C4-2B (cell line): ENCODE results near the gene DDX42.

Experiments used
- H3K27ac ChIP-seq: fragments of 450-650 bp; 2 replicates; pipeline ENCODE4 v1.5.1; 2017
- ZFX ChIP-seq: fragments of 450-650 bp; IDR thresholded peaks from 2 replicates; pipeline ENCODE4 v1.6.1; 2017
- TF ChIP-seq, protein P1 (sequence below): fragments of 450-650 bp; conservative IDR thresholded peaks from 2 replicates; pipeline ENCODE4 v1.5.1; 2017; ENCODE audit warnings: mild to moderate bottlenecking

Gene DDX42

DNA sequence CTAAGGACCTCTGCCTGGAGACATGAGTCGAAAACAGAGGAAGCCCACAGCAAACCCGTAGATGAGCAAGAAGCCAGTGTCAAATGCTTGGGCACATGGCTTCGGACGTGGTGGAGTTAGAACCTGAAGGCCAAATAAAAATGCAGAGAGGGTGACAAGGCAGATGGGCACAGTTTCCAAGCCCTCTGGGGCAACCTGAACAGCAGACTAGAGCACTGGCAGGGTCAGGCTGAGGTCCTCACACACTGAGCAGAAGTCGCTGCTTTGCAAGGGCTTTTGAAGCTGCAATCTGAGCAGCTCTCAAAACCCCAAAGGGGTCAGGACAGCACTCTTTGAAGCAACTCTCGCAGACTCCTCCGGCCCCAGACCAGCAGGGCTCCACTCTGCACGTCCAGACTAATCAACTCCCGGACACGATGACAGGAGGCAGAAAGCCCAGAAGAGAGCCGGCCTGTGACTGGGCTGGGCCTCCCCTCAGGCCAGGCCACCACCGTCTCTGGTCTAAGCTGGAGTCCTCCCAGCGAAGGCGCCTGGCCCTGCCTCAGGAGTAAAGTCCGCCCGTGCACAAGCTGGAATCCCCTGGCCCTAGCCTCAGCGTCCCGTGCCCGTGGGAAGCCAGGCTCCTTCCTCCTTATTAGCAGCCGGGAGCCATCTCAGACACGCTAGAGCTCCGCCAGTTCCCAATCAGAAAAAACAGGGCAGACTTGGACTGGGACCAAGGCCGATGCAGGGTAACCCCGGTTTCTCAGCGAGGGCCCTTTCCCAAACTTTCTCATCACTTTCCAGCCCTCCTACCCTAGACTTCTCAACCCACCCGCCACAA lies 67.6 kb downstream of the DDX42 start:
- TF ChIP-seq, protein P1, sequence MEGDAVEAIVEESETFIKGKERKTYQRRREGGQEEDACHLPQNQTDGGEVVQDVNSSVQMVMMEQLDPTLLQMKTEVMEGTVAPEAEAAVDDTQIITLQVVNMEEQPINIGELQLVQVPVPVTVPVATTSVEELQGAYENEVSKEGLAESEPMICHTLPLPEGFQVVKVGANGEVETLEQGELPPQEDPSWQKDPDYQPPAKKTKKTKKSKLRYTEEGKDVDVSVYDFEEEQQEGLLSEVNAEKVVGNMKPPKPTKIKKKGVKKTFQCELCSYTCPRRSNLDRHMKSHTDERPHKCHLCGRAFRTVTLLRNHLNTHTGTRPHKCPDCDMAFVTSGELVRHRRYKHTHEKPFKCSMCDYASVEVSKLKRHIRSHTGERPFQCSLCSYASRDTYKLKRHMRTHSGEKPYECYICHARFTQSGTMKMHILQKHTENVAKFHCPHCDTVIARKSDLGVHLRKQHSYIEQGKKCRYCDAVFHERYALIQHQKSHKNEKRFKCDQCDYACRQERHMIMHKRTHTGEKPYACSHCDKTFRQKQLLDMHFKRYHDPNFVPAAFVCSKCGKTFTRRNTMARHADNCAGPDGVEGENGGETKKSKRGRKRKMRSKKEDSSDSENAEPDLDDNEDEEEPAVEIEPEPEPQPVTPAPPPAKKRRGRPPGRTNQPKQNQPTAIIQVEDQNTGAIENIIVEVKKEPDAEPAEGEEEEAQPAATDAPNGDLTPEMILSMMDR: no peak
- TF ChIP-seq ZFX: no peak
- H3K27ac ChIP-seq: peak overlapping the region; percentile 100

- H3K27ac ChIP-seq: peak overlapping the region; percentile 100
- TF ChIP-seq, protein P1: no peak
- no peak; the same call in 1 of the 2 replicates for TF ChIP-seq ZFX
Measured at GRCh38 chr17:63842173-63842539, 68.2 kb downstream of the DDX42 start.

DNA sequence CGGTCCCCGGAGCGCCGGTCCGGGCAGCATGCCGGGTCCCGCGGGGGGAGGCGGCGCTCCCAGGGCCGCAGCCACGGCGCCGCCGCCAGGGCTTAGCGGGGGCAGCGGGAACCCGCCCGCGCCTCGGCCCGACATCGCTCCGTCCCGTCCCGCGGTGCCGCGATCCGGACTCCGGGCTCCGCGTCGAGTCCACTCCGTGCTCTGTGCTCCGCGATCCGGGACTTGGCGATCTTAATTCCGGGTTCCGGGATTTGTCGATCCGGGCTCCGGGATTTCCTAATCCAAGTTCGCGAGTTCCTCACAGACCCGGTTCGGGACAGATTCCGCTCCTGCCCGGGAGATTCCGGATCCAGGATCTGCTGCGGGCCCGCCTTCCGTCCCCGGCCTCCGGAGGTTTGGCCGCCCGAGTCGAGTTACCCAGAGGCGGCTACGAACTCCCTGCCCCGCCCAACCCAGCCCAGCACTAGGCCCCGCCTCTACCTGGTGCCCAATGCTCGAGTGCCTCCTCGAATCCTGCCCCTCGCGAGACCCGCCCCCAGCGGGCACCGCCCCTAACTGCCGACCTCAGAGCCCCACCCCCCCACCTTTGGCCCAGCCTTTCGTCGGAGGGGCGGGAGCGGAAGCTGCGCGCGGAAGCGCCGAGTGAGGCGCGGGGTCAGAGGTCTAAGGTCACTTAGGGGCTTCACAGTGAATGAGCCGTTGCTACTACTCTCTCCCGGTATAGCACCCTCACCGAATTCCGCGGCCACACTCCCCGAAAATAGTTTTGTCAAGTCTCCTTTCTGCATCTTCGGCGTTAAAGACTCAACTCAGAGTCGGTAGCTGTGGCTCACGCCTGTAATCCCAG lies 68.8 kb downstream of the DDX42 start, which contains the start of gene SMARCD2:
Gene SMARCD2 (minus strand): TSS at position 146 of the 847 bp plus-strand sequence. CDS start 11 bp downstream, at position 135.
- peak within 1 kb of the TSS; percentile 100 for H3K27ac ChIP-seq
- TF ChIP-seq, protein P1: no peak
- TF ChIP-seq ZFX: peak; percentile 85

- peak overlapping the region; percentile 100 for H3K27ac ChIP-seq
Measured at GRCh38 chr17:63843387-63843888, 69.5 kb downstream of the DDX42 start.

DNA sequence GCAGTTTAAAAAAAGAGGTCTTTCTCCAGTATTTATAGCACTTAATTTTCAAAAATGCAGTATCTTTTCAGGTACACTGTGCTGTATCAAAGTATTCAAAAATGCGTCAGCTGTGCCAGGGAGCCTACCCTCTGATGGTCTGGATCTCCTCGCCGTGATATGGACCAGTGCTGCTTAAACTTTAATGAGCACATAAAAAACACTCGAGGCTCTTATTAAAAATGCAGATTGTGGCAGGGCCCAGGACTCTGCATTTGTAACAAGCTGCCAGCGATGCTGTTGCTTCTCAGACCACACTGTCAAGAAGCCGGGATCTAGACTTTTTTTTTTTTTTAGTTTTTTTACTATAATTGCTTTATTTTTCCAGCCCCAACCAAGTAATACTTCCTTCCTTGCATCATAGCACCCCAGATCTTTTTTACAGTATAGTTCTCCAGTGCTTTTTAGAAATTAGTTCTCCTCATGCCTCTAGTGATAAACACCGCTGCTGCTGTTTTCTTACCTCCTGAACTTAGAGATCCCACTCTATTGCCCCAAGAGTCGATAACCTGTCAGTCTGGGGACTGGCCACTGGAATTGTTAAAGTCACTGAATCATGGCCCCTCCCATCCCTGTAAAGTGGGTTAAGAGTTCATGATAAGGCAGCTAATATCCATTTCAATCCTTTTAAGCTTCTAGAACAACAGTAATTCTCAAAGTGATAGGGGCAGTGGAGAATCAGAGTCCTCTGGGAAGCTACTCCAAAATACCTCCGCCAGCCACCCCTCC lies 70.1 kb downstream of the DDX42 start:
- no peak for TF ChIP-seq ZFX

GRCh38 chr17:63845509-63845908 lies 71.5 kb downstream of the DDX42 start:
- H3K27ac ChIP-seq: no peak overlapping the region
- TF ChIP-seq, protein P1: no peak
- no peak for TF ChIP-seq ZFX

More for the DNA sequence above, 70.1 kb downstream of the DDX42 start:
- peak overlapping the region; percentile 100 for H3K27ac ChIP-seq

GRCh38 chr17:63847525-63848249 lies 73.7 kb downstream of the DDX42 start:
- H3K27ac ChIP-seq: no peak overlapping the region
- no peak for TF ChIP-seq ZFX
- TF ChIP-seq, protein P1: no peak
